ENCODE data around the gene ACOT11. TPM values are rescaled to one million over a fixed set of nuclear protein-coding genes. Genes with fewer than 3 reads are reported as not detected.

Gene ACOT11
- polyA plus RNA-seq, 1 of the 3 experiments (the other 2 are of a cell fraction), result 6.9 TPM

- TF ChIP-seq EZH2phosphoT487 (IDR thresholded peaks at IDR 0.05; ENCODE audit: borderline replicate concordance, low read depth), result no peak
- TF ChIP-seq TAF1 (IDR thresholded peaks at IDR 0.05; ENCODE audit: borderline replicate concordance, low read depth, low read length), result no peak
- no peak; the same call in 1 of the 2 replicates for TF ChIP-seq RXRA (IDR thresholded peaks at IDR 0.05; ENCODE audit: borderline replicate concordance, low read depth)
- TF ChIP-seq, protein P1, sequence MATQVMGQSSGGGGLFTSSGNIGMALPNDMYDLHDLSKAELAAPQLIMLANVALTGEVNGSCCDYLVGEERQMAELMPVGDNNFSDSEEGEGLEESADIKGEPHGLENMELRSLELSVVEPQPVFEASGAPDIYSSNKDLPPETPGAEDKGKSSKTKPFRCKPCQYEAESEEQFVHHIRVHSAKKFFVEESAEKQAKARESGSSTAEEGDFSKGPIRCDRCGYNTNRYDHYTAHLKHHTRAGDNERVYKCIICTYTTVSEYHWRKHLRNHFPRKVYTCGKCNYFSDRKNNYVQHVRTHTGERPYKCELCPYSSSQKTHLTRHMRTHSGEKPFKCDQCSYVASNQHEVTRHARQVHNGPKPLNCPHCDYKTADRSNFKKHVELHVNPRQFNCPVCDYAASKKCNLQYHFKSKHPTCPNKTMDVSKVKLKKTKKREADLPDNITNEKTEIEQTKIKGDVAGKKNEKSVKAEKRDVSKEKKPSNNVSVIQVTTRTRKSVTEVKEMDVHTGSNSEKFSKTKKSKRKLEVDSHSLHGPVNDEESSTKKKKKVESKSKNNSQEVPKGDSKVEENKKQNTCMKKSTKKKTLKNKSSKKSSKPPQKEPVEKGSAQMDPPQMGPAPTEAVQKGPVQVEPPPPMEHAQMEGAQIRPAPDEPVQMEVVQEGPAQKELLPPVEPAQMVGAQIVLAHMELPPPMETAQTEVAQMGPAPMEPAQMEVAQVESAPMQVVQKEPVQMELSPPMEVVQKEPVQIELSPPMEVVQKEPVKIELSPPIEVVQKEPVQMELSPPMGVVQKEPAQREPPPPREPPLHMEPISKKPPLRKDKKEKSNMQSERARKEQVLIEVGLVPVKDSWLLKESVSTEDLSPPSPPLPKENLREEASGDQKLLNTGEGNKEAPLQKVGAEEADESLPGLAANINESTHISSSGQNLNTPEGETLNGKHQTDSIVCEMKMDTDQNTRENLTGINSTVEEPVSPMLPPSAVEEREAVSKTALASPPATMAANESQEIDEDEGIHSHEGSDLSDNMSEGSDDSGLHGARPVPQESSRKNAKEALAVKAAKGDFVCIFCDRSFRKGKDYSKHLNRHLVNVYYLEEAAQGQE (IDR thresholded peaks at IDR 0.05; ENCODE audit: low read depth, low read length), result no peak
- TF ChIP-seq RAD21 (IDR thresholded peaks at IDR 0.05; ENCODE audit: low read length), result peak; percentile 45
- TF ChIP-seq YY1 (IDR thresholded peaks at IDR 0.05; ENCODE audit: low read depth), result no peak
These were observed 33.6 kb downstream of the ACOT11 start (continued) for GRCh38 chr1:54581621-54582035.

DNA sequence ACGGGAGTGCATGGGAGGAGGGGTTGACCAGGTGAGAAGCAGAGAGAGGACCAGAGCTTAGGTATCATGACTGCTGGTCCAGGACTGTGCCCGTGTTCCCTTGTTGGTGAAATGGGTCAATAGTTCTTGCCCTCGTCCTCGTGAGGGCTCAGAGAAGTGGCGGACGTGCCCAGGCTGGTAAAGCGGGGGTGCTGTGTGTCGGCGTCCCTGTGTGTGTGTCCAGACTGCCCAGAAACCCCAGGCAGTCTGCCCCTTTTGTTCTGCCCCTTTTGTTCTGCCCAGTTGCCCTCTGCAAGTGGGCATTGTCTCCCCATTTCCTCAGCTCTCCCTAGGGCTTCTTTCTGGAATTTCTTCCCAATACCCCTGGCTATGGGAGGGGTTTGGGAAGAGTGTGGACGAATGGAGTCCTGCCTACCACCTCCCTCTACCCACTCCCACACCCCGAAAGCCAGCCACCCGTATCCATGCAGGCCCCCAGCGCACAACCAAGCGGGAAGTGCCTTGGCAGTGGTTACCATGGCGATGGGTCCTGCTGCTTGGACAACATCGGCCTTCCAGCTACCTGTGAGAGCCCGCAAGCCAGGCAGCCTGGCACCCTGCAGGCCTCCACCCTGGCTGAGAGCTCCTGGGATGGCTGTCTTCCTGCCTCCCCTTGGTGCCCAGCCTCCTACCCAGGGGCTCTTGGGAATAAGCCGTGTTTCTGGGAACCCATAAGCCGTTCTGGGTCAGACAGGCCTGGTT lies 34.7 kb downstream of the ACOT11 start:
- no peaks in the 10 kb centered on the region for H3F3A ChIP-seq (replicated peaks; ENCODE audit: insufficient read depth)
- no peaks in the 10 kb centered on the region for H3K9me3 ChIP-seq
- H4K20me1 ChIP-seq (ENCODE audit: insufficient read depth), result no peaks in the 10 kb centered on the region
- H3K27ac ChIP-seq (ENCODE audit: low read depth in 2 of 2, low read length in 1 of 2), result peak overlapping the region in 1 of 2 experiments; percentile 89; a peak in 2 of 4 replicates
- H3K4me2 ChIP-seq, result no peak overlapping the region
- peaks cover 7 to 51% of the 10 kb centered on the region in 2 experiments; a peak in 3 of 4 replicates for H3K4me1 ChIP-seq (ENCODE audit: control insufficient read depth in 1 of 2, insufficient read depth in 2 of 2, low read depth in 1 of 2, low read length in 1 of 2)
- H3K9me2 ChIP-seq, result no peaks in the 10 kb centered on the region
- no peaks in the 10 kb centered on the region for H3K27me3 ChIP-seq (ENCODE audit: insufficient read depth)
- TF ChIP-seq, protein P2, sequence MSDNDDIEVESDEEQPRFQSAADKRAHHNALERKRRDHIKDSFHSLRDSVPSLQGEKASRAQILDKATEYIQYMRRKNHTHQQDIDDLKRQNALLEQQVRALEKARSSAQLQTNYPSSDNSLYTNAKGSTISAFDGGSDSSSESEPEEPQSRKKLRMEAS (IDR thresholded peaks at IDR 0.05; ENCODE audit: low read depth), result no peak
- no peak for TF ChIP-seq EZH2phosphoT487 (IDR thresholded peaks at IDR 0.05; ENCODE audit: borderline replicate concordance, low read depth)
- no peak for TF ChIP-seq TAF1 (IDR thresholded peaks at IDR 0.05; ENCODE audit: borderline replicate concordance, low read depth, low read length)
- TF ChIP-seq POLR2AphosphoS5 (IDR thresholded peaks at IDR 0.05; ENCODE audit: low read depth, low read length), result no peak
- TF ChIP-seq, protein P1 (IDR thresholded peaks at IDR 0.05; ENCODE audit: low read depth, low read length), result no peak
- TF ChIP-seq ELF1 (IDR thresholded peaks at IDR 0.05), result no peak
- no peak for TF ChIP-seq FOSL2 (IDR thresholded peaks at IDR 0.05; ENCODE audit: borderline replicate concordance, low read depth)
- no peak for TF ChIP-seq FOXJ3 (CRISPR knock-in tag; IDR thresholded peaks at IDR 0.05)
- 93% methylated on average over 12 of the region's 19 CpGs for WGBS (ENCODE audit: low lambda C conversion rate)
- H3K36me3 ChIP-seq (replicated peaks in 1 of 2; ENCODE audit: control insufficient read depth in 1 of 2, insufficient read depth in 2 of 2, low read length in 1 of 2), result peaks cover 0 to 2% of the 10 kb centered on the region in 2 experiments
- no peaks in the 10 kb centered on the region for H3K79me2 ChIP-seq (ENCODE audit: insufficient read depth)
- H2AFZ ChIP-seq (ENCODE audit: low read depth), result no peak overlapping the region
- no peak overlapping the region for H3K9ac ChIP-seq
- no peak overlapping the region for H3K4me3 ChIP-seq (ENCODE audit: low read depth in 2 of 2, low read length in 1 of 2)
- peak; percentile 66 for DNase-seq
- ChIA-PET POLR2A (interaction anchor here (1.1 to 1.4 kb wide), 2 partner anchors 27 to 35 kb away, joined by 3 to 5 read pairs; partner anchors contain the start of gene ACOT11), CTCF (interaction anchor here (1.0 to 3.2 kb wide), 3 partner anchors 10 to 35 kb away, joined by 3 to 13 read pairs (median 4); partner anchors contain the start of gene ACOT11)
